Naive B cell (primary cell): ENCODE data around the gene CD24. TPM values are rescaled to one million over a fixed set of nuclear protein-coding genes. Genes with fewer than 3 reads are reported as not detected.

ENCODE experiments used
- polyA plus RNA-seq, 6 donors: library from polyadenylated mRNA; unstranded; fragments of 300-500 nt; fragmentation: Illumina TruSeq; gene quantifications; one replicate each; pipeline ENCODE4 v1.2.3, GENCODE V29; 2021; ENCODE audit warnings: low read depth in 6 of 6

The CD24 gene
- polyA plus RNA-seq, 6 donors from 2014 or later, result 69.7 to 206 (median 181) TPM

Other genes with a start within 250 kb of the CD24 start
- gene MTRES1, start 53.5 kb upstream of the CD24 start, polyA plus RNA-seq, result 10 to 100 TPM; 10.6 to 13.6 (median 11.7) TPM
- gene BEND3, start 140.8 kb upstream of the CD24 start, polyA plus RNA-seq, result under 1 TPM in 5 of 6 donors, not detected in 1; 0.54 to 0.76 (median 0.63) TPM